ENCODE results near the gene MTM1.

DNA sequence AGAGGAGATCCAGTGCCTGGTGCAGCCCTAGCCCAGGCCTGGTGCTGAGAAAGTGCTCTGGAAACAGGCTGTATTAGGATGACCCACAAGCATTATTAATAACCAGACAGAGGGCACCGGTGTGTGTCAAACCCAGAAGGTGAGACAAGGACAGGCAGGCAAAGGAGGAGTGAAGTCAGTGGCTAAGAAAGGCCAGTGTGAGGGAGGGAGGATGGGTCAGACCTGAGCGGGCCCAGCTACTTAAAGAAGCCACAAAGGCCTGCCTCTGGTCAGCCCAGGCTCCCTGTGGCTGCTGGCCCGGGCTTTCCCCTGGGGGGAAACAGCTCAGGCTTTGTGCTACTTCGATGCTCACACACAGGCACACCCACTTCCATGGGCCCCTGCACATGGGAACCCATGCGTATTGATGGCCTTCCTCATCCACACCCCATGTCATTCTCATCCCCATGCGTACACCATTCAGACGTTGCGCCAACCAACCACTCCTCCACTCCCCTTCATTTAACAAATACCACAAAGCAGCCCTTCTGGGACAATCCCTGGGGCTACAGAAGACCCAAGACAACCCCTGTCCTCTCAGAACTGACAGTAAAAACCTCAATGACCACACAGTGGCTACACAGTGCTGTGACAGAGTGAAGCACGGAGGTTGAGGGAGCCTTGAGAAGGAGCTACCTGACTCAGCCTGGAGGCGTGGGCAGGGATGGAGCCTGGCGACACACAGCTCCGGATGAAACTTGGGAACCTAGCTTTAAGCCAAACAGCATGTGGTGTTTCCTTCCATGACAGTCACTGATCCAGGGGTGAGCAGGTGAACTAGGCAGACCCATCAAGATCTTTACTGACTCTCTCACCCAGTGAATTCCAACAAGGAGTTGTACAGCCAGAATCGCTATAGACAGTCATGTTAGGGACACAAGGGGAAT, 24.9 kb upstream of the MTM1 start:
- TF ChIP-seq, protein P1, sequence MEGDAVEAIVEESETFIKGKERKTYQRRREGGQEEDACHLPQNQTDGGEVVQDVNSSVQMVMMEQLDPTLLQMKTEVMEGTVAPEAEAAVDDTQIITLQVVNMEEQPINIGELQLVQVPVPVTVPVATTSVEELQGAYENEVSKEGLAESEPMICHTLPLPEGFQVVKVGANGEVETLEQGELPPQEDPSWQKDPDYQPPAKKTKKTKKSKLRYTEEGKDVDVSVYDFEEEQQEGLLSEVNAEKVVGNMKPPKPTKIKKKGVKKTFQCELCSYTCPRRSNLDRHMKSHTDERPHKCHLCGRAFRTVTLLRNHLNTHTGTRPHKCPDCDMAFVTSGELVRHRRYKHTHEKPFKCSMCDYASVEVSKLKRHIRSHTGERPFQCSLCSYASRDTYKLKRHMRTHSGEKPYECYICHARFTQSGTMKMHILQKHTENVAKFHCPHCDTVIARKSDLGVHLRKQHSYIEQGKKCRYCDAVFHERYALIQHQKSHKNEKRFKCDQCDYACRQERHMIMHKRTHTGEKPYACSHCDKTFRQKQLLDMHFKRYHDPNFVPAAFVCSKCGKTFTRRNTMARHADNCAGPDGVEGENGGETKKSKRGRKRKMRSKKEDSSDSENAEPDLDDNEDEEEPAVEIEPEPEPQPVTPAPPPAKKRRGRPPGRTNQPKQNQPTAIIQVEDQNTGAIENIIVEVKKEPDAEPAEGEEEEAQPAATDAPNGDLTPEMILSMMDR (IDR thresholded peaks at IDR 0.05; ENCODE audit: insufficient read depth, low read depth, low read length), result no peak
- TF ChIP-seq EZH2 (IDR thresholded peaks at IDR 0.05; ENCODE audit: insufficient read depth, low read length), result no peak
